Measurements from ENCODE around the gene PAGR1.
A peak's percentile ranks its signal among the peaks of the same experiment; 100 is the strongest.
"Not testable (repeated sequence)": the region's sequence is repeated elsewhere in the genome, so short reads cannot be mapped to it uniquely, and the experiment has no call there.

The PAGR1 gene

DNA sequence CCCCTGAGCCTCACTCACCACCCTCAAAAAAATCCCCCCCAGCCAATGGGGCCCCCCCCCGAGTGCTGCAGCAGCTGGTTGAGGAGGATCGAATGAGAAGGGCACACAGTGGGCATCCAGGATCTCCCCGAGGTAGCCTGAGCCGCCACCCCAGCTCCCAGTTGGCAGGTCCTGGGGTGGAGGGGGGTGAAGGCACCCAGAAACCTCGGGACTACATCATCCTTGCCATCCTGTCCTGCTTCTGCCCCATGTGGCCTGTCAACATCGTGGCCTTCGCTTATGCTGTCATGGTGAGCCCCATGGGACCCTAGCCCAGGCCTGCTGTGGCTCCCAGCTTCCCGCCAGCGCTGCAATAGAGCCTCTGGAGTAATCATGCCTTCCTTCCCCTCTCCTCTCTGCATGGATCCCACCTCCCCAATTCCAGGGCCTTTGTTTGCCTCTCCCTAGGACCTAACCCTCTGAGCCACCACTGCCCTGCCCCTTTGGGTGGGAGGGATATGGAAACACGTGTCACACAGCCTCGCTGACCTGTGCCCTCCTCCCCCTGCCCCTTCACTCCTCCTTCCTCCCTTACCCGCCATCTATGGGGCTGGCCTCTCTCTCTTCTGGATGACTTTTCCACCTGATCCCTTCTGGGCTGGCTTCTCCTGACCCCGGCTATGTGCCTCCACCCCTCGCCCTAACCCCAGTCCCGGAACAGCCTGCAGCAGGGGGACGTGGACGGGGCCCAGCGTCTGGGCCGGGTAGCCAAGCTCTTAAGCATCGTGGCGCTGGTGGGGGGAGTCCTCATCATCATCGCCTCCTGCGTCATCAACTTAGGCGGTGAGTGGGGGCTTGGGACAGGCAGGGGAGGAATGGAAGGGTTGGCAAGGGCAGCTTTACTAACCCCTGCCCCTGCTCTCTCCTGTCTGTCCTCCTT is 2.0 kb upstream of the PAGR1 start:
- DNase-seq: no peak

DNA sequence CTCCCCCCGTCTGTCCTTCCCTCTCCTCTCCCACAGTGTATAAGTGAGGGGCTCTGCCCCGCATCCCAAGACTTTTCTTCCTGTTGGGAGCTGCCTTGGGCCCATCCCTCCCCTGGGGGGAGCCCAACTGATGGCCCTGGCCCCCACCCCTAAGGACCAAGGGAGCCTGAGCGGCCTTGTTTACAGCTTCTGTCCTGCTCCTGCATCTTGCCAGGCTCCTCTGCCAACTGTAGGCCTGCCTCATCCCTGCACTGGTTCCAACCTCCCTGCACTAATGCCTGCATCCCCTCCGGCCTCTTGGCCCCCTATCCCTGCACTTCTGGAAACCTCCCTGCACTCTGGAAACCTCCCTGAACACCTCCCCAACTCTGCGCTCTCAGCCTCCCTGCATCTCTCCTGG is 1.4 kb upstream of the PAGR1 start:
- no peak for DNase-seq

DNA sequence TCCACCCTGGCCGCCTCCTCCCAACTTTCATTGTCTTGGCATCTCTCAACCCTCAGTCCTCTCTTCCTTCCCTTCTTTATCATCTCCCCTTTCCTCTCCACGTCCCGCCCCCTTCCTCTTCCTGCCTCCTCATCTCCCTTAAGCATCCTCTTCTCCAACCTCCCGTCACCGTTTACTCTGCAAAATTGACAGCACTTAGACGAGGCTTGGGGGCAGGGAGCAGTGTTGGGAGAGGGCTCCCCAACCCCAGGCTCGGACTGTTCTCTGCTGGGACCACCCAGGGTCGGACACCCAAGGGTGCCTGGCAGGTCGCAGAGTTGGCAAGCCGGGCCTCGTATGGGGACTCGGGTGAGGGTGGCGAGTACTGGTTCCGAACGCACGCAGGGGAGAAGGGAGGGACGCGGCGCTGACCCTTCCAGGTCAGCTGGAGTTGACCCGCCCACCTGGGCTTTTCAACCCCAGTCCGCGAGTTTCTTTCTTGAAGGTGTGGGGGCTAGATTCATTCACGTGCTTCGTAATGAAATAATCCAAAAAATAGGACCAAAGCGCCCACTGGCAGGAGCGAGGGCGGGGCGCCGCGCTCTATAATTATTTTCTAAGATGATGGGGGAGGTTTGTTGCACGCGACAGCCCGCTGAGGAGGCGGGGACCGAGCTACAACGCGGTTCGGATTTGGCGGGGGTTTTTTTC is 775 bp upstream of the PAGR1 start:
- peak in 1 of 2 donors; percentile 52 for DNase-seq

DNA sequence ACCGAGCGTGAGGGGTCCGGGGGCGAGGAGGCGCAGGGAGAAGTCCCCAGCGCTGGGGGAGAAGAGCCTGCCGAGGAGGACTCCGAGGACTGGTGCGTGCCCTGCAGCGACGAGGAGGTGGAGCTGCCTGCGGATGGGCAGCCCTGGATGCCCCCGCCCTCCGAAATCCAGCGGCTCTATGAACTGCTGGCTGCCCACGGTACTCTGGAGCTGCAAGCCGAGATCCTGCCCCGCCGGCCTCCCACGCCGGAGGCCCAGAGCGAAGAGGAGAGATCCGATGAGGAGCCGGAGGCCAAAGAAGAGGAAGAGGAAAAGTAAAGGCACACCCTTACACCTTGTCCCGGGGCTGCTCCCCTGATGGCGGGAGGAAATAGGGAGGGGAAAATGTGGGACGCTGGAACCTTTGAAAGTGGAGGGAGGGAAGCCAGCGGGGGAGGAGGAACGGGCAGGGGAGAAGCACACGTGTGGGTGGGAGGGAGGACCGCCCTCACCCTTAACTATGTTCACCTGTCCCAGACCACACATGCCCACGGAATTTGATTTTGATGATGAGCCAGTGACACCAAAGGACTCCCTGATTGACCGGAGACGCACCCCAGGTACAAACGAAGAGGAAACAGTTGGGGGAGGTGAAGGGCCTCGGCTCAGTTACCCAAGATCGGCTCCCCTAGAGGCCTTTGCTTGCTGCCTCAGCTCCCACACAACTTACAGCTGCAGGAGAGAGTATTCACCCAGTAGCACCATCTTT is 916 bp downstream of the PAGR1 start:
- DNase-seq: peak; percentile 41 to 44

DNA sequence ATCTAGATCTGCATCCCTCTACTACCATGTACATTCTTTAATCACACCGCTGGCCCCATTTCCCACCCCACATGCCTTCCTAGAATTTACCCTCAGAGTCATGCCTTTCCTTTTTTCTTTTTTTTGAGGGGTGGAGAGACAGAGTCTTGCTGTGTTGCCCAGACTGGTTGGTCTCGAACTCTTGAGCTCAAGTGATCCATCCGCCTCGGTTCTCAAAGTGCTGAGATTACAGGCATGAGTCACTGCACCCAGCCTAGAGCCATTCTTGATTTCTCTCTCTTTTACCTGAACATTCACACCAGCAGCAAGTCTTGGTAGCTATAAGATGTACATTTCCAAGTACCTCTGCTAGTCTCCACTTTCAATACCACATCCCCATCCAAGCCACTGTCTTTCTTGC is 2.1 kb downstream of the PAGR1 start:
- DNase-seq: no peak

DNA sequence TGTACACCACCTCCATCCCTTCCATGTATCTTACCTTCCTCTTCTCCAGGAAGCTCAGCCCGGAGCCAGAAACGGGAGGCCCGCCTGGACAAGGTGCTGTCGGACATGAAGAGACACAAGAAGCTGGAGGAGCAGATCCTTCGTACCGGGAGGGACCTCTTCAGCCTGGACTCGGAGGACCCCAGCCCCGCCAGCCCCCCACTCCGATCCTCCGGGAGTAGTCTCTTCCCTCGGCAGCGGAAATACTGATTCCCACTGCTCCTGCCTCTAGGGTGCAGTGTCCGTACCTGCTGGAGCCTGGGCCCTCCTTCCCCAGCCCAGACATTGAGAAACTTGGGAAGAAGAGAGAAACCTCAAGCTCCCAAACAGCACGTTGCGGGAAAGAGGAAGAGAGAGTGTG is 3.6 kb downstream of the PAGR1 start:
- no peak for DNase-seq

DNA sequence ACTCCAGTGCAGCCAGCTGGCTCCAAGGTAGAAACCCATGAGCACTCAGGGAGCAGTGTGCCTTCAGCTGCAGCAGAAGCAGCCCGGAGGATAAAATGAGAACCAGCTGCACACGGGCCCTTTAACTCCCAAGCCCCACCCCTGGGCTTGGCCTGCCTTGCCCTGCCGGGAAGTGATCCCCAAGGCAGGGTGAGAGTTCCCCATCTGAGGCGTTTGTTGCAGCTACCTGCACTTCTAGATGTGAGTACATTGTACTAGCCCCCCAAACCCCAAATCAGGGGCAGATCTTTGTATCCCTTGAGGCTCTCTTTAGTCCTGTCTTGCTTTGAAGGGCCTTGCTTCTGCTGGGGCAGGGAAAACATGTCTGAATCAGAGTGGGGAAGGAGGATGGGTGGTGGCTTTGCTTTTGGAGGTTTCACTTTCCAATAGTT is 4.3 kb downstream of the PAGR1 start, which contains the start of gene MVP:
Gene MVP (plus strand): TSS at position 192 of the 431 bp plus-strand sequence. CDS start 10,088 bp downstream, outside the sequence.
- peak; percentile 46 to 49 for DNase-seq

DNA sequence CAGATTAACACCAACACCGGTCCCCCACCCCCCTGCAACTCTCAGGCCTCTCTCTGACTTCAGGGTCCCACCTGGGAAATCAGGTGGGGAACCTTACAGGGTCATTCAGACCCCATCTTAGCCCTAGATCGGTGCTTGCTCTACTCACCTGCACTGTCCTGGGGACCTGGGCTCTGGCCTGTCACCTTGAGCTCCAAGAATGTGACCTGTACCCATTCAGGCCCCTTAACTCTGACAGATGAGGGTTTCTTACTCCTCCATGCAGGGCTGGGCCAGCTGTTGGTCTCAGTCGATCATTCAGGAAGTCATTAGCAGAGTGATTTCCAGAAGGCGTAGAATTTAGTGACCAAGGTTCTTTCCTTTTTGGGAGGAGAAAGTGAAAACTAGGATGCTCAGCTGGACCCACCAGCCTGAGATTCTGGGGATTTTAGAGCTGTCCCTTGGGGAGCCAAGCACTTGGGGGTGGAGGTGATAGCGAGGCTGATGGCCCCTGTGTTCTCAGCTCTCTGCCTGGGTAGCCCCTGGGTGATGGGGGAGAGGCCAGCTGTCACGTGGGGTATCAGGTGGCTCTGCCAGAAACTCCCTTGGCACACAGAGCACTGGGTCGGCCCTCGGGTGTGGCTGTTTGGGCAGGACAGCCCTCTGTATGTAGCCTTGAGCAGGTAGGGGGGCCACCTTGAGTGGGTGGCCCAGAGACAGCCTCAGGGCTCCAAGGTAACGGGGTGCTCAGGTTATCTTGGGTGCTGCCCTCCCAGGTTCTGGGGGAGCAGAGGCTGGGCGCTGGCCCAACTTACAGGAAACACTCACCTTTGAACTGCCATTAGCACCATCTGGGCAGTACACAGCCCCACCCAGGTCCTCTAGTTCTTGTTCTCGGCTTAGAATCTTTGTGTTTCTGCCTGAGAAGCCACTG is 5.0 kb downstream of the PAGR1 start:
- peak in 1 of 2 donors; percentile 45 for DNase-seq

DNA sequence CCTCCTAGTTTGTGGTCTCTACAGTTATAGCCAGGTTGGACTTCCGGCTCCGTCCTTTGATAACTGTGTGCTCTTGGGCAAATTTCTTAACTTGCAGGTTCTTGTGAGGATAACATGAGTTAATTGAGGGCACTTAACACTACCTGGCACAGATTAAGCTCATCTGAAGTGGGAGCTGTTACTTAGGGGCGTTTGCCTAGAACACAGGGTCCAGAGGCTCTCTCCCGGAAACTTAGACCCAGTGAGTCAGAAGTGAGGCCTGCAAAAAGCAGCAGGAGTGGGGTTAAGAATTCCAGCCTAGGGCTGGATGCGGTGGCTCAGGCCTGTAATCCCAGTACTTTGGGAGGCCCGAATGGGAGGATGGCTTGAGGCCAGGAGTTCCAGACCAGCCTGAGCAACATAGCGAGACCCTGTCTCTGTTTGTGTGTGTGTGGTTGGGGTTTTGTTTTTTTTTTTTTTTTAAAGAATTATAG is 5.7 kb downstream of the PAGR1 start:
- DNase-seq: no peak

DNA sequence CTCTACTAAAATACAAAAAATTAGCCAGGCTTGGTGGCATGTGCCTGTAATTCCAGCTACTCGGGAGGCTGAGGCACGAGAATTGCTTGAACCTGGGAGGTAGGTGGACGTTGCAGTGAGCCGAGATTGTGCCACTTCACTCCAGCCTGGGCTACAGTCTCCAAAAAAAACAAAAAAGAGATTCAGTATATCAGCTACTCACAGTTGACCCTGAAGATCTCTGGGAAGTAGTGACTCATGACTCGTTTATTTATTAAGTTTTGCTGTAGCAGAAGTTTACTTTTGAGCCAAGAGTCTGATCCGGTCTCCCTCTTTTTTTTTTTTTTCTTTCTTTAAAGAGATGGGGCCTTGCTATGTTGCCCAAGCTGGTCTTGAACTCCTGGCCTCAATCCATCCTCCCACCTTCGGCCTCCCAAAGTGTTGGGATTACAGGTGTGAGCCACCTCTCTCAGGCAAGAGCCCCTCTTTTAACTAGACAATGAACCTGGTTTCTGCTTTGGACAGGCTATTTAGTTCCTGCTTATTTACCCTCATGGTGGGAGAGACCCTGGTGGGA is 8.7 kb downstream of the PAGR1 start:
- DNase-seq: no peak

DNA sequence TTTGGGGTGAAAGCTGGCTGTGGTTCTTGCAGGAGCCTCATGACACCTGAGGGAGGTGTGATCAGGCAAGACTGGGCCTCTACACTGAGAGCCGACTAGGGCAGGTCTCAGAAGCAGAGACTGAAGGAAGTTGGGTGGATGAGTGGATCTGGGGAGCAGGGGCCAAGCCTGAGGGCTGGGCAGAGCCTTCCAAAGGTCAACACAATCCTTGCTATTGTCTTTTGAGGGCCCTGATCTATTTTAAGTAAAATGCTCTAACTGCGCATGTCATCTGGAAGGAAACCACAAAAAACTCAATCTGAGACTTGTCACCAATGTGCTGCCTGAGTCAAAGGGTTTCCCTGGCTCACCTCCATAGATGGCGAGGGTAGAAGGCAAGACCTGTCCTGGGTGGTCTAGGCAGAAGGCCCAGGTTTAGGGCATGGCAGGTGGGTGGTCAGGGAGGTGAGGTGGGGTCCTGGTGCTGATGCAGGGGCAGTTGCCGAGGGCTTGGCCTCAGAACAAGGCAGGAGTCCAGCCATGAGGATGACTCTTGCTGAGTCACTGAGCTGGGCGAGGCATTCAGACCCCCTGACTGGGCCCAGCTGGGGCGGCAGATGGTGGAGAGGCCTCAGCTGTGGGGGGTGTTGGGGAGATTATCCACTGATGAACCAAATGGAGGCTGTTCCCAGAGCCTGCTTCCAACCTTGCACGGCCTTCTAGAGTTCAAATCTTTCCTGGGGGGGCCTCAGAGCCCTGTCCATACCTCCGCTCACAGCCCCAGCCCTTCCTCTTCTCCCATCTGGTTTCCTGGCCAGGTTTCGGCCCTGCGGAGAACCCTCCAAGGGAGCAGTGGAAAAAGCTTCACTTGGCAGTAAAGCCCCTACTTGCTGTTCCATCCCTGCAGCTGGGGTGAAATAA is 9.4 kb downstream of the PAGR1 start:
- peak in 1 of 2 donors; percentile 38 for DNase-seq

DNA sequence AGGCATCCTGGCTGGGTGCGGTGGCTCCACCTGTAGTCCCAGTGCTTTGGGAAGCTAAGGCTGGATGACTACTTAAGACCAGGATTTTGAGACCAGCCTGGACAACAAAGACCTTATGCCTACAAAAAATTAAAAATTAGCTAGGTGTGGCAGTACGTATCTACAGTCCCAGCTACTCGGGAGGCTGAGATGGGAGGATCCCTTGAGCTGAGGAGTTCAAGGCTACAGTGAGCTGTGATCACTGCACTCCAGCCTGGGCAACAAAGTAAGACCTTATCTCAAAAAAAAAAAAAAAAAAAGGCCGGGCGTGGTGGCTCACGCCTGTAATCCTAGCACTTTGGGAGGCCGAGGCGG is 10.4 kb downstream of the PAGR1 start:
- no peak for DNase-seq

DNA sequence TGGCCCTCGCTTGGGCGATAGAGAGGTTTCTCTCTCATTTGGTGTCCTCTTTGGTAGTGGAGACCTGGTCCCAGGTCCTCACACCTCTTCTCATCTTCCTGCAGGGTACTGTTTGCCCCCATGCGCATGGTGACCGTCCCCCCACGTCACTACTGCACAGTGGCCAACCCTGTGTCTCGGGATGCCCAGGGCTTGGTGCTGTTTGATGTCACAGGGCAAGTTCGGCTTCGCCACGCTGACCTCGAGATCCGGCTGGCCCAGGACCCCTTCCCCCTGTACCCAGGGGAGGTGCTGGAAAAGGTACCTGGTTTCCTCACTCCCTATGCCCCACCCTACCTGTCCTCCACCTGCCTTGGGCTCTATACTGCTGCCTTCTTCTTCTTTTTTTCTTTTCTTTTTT is 14.8 kb downstream of the PAGR1 start:
- no peak for DNase-seq

DNA sequence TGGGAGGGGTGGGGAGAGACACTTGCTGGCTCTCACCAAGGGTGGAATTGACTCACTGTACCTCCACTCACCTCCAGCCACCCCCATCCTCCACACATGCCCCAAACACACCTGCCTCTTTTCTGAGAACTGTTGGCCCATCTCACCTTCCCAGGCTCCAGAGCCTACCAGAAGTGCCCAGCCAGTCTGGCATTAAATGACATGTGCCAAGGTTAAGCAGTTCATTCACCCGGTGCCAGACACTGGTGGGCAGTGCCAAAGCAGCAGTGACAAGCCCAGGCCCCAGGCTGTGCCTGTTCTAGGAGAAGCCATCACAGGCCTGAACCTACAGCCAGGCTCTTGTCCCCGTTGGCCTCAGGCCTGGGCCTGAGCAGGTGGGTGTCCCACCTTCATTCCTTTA is 15.5 kb downstream of the PAGR1 start:
- no peak for DNase-seq

DNA sequence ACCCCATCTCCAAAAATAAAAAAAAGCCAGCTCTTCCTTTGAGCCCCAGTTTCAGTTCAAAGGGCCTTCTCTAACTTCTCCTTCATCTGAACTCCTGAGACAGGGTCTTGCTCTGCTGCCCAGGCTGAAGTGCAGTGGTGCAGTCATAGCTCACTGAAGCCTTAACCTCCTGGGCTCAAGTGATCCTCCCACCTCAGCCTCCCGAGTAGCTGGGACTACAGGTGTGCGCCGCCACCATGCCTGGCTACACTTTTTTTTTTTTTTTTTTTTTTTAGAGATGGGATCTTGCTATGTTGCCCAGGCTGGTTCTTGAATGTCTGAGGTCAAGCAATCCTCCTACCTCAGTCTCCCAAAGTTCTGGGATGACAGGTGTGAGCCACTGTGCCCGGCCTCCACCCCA is 17.3 kb downstream of the PAGR1 start:
- DNase-seq: not testable (repeated sequence)

DNA sequence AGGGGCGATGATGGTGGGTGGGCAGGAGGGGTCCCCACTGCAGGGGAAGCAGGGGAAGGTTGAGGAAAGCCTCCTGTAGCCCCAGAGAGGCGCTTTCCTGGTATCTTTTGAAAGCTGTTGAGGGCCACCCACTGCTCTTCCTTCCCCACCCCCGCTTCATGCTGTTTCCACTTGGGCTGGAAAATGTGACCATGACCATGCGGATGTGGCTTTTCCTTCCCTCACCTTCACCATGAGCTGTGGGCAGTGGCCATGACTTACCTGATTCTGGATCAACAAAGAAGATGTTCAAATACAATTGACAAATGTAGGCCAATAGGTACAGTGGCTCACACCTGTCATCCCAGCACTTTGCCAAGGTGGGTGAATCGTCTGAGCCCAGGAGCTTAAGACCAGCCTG is 18.1 kb downstream of the PAGR1 start:
- no peak for DNase-seq

DNA sequence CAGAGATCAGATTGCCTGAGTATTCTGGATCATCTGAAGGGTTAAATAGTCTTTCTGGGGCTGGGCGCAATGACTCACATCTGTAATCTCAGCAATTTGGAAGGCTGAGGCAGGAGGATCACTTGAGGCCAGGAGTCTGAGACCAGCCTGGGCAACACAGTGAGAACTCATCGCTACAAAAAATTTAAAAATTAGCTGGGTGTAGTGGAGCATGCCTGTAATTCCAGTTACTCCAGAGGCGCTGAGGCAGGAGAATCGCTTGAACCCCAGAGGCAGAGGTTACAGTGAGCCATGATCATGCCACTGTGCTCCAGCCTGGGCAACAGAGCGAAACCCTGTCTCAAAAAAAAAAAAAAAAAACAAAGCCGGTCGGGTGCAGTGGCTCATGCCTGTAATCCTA is 20.0 kb downstream of the PAGR1 start:
- no peak for DNase-seq

DNA sequence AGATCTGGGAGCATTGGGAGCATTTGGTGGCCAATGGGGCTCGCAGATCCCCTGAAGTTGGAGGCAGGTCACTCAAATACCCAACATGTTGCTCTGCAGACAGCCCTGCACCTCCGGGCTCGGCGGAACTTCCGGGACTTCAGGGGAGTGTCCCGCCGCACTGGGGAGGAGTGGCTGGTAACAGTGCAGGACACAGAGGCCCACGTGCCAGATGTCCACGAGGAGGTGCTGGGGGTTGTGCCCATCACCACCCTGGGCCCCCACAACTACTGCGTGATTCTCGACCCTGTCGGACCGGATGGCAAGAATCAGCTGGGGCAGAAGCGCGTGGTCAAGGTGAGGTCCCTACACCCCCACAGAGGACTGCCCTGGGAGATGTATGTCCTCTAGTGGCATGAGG is 20.7 kb downstream of the PAGR1 start:
- no peak for DNase-seq

DNA sequence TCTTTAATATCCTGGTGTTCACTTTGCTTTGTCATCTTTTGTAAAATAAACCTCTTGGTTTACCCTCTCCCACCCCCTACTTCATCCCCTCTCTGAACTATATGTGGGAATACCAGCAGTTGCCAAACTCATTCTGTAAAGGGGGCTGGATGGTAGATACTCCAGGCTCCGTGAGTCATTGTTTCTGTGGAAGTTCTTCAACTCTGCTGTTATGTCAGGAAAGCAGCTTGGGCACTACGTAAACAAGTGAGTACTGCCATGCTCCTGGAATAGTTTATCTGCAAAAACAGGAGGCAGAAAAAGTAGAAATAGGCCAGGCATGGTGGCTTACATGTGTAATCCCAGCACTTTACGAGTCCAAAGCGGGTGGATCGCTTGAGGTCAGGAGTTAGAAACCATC is 21.9 kb downstream of the PAGR1 start:
- no peak for DNase-seq

DNA sequence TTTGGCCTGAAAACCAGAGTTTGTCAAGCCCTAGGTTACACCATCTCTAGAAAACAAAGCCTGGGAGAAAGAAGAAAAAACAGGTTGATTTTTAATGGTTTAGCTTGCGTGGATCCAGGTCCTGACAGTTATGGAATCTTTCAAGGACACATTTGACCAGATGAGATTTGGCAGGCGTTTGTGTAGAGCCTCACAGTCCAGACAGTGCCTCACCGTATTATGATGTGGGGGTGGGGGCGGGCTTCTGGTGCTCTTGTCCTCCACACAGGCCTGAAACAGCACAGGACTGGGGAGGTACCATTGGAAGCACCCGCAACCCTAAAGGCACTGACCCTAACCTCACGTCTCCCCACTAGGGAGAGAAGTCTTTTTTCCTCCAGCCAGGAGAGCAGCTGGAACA is 23.9 kb downstream of the PAGR1 start:
- DNase-seq: no peak

DNA sequence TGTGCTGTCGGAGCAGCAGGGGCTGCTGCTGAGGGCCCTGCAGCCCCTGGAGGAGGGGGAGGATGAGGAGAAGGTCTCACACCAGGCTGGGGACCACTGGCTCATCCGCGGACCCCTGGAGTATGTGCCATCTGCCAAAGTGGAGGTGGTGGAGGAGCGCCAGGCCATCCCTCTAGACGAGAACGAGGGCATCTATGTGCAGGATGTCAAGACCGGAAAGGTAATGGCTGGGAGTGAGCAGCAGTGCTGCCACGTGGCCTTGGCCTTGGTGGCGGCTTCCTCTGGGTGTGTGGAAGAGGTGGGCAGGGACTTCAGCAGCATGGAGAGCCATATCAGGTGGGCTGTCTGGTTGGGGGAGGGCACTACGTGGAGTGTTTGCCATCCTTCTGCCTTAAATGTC is 24.3 kb downstream of the PAGR1 start:
- no peak for DNase-seq

Data from activated CD4-positive, alpha-beta T cell treated with anti-CD3 and anti-CD28 coated beads for 4 hours (primary cell).